Measurements from ENCODE around the gene NR4A1. TPM values are rescaled to one million over a fixed set of nuclear protein-coding genes. Genes with fewer than 3 reads are reported as not detected.

The NR4A1 gene
- polyA plus RNA-seq, 3 donors = 10.0 to 52.2 (median 14.2) TPM

DNA sequence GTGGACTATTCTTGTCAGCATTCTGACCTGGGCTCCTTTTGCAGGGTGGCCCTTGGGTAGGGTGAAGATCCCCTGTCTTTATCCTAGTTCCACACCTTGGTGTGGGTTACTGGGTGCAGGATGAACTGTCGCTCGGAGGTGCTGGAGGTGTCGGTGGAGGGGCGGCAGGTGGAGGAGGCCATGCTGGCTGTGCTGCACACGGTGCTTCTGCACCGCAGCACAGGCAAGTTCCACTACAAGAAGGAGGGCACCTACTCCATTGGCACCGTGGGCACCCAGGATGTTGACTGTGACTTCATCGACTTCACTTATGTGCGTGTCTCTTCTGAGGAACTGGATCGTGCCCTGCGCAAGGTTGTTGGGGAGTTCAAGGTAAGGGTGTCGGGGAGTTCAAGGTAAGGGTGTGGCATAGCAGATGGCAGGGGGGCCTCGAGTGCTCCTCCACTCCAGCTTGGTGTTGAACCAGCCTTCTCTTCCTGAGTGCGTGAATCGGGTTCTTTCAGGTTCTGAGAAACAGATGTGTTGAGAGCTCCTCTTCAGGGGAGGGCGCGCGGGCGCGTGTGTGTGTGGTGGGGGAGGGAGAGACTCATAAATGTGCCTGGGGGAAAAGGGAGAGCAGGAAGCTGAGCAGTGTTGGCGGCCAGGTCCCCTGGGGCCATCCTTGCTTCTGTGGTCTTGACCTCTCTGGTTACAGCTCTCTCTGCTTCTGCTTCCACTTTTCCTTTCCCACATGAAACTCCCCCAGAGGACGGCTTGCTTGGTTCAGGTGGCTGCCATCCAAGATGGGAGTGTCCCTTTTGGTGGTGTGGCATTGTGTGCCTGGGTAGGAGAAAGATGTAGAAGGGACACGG lies 22.5 kb downstream of the NR4A1 start:
- no peak for DNase-seq (ENCODE audit: low read depth in 3 of 3, low spot score in 2 of 3)

DNA sequence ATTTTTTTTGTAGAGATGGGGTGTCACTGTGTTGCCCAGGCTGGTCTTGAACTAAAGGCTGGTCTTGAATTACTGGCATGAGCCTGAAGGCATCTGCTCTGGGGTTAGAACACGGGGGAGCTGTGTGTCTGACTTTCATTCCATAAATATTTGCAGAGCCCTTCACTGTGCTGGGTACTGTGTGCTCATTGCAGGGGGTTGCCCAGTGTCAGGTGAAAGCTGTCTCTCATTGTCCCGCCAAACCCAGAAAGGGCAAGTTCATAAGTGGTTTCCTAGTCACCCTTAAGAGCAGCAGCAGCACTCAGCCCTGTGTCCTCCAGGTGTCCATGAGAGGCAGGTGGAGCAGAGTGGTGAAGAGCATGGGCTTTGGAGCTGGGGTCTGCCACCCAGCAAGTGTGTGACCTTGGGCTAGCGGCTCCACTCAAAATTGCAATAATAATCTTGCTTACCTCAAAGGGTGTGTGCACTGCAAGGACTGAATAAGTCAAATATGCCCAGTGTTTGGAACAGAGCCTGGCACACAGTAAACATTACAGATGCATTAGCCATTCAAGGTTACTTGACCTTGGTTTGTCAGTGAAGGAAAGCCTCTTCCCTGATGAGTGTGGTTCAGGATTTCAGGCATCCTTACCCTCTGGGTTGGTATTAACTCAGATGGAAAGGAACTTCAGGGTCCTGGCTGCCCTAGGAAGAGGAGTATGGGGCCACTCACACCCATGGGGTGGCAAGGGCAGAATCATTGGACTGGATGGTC lies 23.9 kb downstream of the NR4A1 start:
- no peak for DNase-seq (ENCODE audit: low read depth in 3 of 3, low spot score in 2 of 3)

DNA sequence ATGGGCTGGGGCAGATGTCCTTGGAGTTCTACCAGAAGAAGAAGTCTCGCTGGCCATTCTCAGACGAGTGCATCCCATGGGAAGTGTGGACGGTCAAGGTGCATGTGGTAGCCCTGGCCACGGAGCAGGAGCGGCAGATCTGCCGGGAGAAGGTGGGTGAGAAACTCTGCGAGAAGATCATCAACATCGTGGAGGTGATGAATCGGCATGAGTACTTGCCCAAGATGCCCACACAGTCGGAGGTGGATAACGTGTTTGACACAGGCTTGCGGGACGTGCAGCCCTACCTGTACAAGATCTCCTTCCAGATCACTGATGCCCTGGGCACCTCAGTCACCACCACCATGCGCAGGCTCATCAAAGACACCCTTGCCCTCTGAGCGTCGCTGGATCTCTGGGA lies 25.6 kb downstream of the NR4A1 start:
- DNase-seq (ENCODE audit: low read depth in 3 of 3, low spot score in 2 of 3) = no peak

DNA sequence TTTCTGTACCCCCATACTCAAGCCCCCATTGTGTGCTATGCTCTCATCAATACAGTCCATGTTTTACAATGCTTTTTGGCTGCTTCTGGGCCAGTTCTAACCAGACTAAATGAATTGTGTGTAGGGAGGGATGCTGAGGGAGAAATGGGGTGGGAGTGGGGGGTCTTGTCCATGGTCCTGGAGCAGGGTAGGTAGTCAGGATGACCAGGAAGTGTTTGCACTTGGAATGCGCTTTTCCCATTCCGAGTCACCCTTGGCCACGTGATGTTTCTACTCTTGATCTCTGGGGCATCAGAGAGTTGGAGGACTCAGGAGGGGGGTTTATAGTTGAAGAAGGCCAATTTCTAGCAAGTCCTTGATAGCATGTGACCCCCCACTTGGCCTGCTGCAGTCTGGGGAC lies 27.0 kb downstream of the NR4A1 start:
- DNase-seq (ENCODE audit: low read depth in 3 of 3, low spot score in 2 of 3) = no peak

DNA sequence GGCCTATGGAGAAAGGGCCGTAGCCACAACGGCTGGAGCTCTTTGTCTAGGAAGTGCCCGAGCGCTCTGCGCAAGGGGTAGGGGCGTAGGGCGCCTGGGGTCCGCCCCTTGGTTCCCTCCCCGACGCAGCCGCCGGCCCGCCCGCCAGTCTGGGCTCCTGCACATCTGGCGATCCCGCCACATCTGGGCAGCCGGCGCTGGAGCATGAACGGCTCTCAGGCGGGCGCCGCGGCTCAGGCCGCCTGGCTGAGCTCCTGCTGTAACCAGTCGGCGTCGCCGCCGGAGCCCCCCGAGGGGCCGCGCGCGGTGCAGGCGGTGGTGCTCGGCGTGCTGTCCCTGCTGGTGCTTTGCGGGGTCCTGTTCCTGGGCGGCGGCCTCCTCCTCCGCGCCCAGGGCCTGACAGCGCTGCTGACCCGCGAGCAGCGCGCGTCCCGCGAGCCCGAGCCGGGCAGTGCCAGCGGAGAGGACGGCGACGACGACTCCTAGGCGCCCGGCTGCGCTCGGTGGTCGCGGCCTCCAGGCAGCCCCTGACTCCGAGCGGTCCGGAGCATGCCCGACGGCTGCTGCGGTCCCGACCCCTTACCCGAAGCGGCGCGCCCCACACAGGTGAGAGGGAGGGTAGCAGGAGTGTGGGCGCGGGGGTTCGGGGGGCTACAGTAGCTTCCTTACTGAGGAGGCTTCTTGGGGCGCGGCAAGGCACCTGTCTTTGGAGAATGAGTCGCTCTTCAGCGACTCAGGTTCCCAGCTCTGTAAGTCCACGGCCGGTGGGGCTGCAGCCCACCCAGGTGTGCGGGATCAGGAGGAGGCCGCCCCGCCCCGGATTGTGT lies 28.5 kb downstream of the NR4A1 start, which contains the start of gene SMIM41:
Gene SMIM41, plus strand, starts transcription at position 129 of the 827 bp plus-strand sequence. Its CDS starts 76 bp downstream, at position 205.
- DNase-seq (ENCODE audit: low read depth in 3 of 3, low spot score in 2 of 3) = no peak

DNA sequence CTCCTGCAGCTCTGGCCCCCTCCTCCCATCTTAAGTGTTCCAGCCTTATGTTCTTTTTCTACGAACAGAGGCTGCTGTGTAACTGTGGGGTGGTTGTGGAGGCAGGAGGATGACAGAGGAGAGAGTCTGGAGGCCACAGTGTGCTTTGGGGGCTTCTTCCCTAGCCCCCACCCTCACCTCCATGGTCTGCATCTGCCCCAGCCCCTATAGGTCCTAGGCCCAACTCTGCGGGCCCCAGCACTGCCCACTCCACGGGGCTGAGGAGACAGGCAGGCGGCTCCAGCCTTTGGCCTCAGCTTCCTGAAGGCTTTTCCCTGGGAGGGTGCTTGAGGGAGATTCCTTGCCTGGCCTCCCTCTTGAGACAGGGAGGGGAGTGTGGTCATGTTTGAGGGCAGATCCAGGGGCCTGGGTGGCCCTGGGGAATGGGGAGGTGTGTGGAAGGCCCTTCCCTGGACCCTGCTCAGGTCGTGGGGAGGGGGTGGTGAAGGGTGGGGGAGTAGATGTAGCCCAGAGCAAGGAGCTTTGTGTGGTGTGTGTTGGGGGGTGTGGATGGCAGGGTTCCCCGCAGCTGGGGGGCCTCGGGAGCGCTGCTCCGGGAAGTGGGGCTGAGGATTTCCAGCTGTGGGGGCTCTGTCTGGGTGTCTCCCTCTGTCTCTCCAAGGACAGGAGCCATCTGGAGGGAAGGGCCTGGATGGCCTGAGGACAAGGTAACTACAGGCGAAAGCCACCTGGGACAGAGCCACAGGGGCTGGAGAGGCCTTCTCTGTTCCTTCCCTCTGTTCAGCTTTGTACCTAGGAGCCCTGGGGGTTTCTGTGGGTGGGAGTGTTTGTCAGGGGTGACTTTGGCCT lies 29.4 kb downstream of the NR4A1 start:
- DNase-seq (ENCODE audit: low read depth in 3 of 3, low spot score in 2 of 3) = no peak

DNA sequence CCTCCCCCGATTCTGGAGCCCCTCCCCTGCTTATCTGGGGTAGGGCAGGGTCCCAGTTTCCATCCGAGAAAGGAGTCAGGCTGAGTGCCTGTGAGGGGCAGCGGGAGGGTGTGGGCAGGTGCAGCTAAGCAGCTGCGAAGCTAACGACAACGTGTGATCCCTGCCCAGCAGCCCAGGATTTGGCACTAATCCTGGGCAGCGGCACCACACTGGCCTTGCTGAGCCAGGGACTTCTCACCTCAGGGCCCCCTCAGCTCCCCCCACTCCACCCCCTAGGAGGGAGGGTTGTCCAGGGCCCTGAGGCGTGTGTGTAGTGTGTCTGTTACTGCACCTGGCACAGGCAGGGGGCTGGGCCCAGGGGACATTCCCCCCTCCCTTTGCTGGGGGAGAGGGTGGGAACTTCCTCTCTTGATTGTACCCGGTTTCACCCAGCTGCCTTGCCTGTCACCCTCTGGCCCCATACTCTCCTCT lies 30.1 kb downstream of the NR4A1 start:
- no peak for DNase-seq (ENCODE audit: low read depth in 3 of 3, low spot score in 2 of 3)

DNA sequence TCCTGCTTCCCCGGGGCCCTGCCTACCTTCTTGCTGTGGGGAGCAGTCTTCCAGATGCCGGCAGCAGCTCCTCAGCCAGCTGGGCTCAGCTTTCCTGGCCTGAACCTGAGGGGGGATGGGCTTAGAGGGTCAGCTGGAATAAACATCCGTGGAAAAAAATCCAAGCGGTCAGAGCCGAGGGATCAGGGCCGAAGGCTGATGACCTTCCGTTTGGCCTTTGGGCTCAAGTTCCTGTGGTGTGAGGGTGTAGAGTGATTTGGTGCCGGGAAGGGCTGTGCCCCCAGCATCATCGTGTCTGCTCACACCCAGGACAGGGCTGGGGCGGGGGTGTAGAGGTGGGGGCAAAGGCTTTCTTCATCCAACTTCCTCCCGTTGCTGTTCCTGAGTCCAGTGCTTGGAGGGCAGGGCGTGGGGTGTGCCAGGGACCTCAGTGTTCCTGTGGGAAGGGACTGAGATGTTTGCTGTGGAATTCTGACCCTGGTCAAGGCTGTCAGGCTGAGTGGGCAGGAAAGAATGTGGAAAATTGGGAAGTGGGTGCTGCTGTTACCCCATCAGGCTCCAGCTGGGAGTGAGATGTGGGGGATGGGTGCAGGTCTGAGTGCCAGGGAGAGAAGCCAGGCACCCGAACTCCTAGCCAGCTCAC lies 30.9 kb downstream of the NR4A1 start:
- no peak for DNase-seq (ENCODE audit: low read depth in 3 of 3, low spot score in 2 of 3)

DNA sequence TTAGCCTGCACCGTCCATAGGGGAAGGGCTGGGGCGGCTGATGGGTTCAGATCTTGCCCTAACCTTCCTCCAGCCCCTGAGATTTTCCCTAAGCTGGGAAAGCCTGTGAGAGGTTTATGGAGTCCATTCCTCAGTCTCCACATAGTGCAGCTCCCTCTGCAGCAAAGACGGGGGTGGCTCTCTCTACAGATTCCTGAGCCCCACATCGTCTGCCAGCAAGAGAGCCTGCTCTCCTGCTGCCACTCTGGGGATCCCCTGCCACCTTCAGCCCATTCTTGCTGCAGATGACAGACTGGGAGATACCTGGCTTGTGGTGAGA lies 31.4 kb downstream of the NR4A1 start:
- no peak for DNase-seq (ENCODE audit: low read depth in 3 of 3, low spot score in 2 of 3)

DNA sequence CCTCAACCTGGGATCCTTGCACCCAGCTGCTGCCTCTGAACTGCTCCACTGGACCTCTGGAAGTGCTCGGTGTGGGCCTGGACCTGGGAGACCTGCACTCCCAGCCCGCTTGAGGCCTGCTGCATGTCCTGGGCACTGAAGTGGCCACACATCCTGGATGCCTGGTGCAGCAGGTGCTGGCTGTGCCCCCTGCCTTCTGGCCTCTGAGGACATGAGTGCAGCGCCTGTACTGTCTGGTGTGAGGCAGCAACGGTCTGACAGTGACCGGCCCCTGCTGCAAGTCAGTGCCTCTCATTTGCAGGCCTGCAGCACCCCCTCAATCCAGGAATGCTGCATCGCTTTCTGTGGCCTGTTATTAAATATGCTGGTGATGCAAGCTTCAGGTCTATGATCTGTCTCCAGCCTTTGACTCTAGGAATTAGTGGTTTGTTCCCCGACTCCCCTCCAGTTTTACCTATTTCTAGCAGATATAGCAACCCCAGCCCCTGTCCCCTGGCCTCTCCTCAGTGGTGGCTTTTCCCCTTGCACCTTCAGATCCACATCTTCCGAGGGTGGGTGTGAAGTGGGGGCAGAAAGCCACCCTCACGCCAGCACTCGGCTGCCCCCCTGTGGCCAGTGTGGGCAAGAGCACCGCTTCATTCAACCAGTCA lies 31.9 kb downstream of the NR4A1 start:
- no peak for DNase-seq (ENCODE audit: low read depth in 3 of 3, low spot score in 2 of 3)

DNA sequence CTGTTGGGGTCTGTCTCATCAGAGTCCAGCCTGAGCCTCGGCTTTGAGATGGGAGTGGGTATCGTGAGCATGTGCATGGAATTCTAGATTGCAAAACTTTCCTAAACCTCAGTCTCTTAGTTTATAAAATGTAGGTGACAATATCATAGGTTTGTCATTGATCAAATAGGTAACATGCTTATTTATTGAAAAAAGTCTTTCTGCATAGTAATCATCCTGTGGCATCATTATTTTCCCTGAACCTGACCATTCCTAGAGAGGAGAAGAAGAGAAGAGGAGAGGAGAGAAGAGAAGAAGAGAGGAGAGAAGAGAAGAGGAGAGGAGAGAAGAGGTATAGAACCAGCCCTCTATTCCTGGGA lies 32.4 kb downstream of the NR4A1 start:
- no peak for DNase-seq (ENCODE audit: low read depth in 3 of 3, low spot score in 2 of 3)

DNA sequence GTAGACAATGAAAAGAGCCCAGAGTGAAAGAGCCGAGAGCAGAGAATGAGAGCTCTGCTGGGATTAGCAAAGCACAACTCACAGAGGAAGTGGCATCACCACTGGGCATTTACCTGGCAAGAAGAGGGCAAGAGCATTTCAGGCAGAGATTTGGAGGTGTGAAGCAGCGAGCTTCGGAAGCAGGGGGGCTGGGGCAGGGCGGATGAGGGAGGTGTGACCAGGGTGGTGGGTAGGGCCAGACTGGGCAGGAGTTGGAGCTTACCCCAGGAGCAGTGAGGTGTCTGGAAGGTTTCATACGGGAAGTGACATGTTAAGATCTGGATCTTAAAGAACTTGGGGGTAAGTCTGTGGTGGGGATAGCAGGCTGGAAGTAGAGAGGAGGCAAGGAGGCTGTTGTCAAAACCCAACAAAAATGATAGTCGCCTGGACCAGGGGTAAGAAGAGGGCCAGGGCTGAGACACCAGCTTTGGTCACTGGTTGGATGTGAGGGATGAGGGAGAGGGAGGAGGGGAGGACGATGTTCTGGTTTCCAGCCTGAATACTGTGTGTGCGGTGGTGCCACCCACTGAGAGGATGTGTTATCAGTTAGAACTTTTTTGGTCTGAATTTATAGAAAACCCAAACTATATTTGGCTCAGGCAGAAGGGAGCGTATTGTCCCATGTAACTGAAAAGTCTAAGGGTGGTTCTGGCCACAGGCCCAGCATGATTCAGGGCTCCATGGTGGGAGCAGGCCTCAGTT lies 33.4 kb downstream of the NR4A1 start:
- DNase-seq (ENCODE audit: low read depth in 3 of 3, low spot score in 2 of 3) = no peak

DNA sequence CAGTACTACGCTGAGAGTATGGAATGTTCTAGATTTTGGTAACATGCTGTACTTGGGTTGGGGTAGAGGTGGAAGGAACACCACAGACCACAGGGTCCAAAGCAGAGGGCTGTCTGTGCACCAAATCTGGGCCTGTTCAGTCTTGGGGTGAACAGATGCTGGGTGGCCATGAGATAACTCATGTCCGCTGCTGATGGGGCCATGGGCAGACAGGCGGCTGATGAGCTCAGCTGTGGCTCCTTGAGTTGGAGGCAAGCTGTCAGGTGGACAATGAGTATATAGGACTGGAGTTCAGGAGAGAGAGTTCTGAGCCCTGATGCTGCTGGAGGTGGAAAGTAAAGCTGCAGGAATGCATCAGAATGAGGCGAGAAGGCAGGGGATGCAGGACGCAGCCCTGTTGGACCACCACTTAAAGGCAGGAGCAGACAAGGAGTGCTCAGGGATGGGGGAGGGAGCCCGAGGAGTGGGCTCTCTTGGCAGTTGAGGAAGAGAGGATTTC lies 34.5 kb downstream of the NR4A1 start:
- no peak for DNase-seq (ENCODE audit: low read depth in 3 of 3, low spot score in 2 of 3)

DNA sequence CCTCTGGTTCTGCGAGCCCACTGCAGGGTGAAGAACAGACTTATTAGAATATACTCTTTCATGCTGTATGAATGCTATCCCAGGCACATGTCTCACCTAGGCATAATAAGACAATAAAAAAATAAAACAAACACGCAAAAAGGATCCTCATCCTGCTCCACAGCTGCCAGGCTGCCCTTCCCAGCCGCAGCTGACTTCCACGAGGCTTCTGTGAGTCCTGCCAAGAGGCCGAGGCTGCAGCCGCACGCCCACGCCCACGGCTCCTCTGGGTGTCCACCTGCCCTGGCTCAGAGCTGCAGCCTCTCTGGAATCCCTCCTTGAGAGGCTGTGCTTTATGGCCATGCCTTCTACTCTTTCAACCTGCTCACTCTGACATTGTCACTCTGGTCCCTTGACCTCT lies 35.1 kb downstream of the NR4A1 start:
- no peak for DNase-seq (ENCODE audit: low read depth in 3 of 3, low spot score in 2 of 3)

DNA sequence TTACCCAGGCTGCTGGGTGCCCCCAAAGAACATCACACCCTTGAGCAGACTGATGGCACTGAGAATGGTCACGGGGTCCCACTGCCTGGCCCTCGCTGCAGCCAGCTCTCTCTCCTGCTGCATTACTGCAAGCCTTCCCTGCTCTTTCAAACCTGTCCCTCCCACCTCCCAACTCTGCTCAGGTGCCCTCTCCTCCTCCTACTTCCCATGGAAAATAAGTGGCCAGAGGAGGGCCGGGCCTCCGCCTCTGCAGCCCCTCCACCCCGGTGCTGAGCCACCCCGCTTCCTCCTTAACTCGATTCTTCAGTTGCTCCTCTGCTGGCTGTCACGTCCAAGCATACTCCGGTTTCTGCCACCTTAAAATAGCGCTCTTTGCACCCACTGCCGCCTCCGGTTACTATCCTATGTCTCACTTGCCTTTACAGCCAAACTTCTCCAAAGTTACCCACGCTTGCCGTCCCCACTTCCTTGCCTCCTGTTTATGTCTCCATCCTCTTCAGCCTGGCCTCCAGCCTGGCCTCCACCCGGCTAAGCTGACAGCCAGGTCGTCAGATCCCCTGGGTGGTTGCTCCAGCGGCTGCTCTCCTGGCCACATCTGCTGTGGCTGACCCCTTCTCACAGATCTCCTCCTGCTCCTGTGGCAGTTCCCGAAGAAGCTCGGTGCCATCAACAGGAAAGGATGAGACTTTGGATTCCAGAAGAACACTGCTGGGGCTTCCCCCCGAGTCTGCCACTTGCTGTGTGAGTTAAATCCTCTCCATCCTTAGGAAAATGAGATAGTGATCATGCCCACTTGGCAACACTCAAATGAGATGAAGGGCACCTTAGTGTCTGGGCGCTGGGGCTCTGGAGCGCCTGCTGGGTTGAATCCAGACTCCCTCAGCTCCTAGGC lies 35.9 kb downstream of the NR4A1 start:
- no peak for DNase-seq (ENCODE audit: low read depth in 3 of 3, low spot score in 2 of 3)

DNA sequence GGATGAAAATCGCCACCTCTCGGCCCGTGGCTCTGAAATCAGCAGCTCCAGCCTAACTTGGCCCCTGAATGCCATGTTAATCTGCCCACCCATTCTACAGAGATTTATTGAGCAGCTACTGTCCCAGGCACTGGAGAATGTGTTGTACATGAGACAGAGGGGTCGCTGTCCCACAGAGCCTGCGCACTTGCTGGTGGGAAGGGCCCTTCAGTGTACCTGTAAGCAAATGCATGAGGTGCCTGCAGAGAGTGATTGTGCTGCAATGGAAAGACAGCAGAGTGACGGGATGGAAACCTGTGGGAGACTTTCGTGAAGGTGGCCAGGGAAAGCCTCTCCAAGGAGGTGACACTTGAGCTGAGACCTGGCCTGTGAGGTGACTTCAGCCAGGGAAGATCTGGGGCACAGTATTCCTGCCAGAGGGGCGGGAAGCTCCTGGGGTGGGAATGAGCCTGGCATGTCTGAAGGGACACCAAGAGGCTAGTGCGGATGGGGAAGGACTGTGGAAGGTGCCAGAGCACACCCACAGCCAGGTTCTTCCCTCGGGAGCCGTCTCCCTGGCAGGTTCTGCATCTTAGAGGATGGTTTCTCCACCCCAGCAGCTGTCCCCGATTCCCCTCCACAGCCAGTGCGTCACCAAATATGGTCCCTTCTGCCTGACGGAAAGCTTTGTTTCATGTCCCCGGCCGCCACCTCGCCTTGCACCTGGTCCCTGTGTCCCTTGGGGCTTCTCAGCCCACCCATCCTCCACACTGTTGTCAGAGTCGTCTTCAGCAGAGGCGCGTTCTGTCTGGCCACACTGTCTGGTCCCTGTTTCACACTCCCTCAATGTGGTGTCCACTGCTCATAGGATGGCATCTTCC lies 36.9 kb downstream of the NR4A1 start:
- DNase-seq (ENCODE audit: low read depth in 3 of 3, low spot score in 2 of 3) = no peak

Data from right renal cortex interstitium (tissue), 3 donors.